Esophagus muscularis mucosa (tissue), 4 donors: Measurements from ENCODE around the gene DCTPP1.

Experiments
- CTCF ChIP-seq, 3 experiments: fragments of 200-600 bp in 2 of 3; fragments of 450-650 bp in 1 of 3; sonication (generic) in 2 of 3; IDR thresholded peaks; one replicate each; pipeline ENCODE4 v1.5.1; 2017 to 2019; ENCODE audit warnings: antibody characterized with exemption in 3 of 3, mild to moderate bottlenecking in 2 of 3, moderate library complexity in 1 of 3
- EP300 ChIP-seq: sonication (generic); formaldehyde crosslinking; IDR thresholded peaks from one replicate; pipeline ENCODE4 v1.6.1; 2017; ENCODE audit warnings: antibody characterized with exemption
- POLR2A ChIP-seq: fragments of 450-650 bp; IDR thresholded peaks from one replicate; pipeline ENCODE4 v1.6.1; 2017; ENCODE audit warnings: antibody characterized with exemption, moderate library complexity, mild to moderate bottlenecking, low read depth

- no peak for TF ChIP-seq POLR2A
- no peak for TF ChIP-seq CTCF (IDR thresholded peaks at IDR 0.05)
- TF ChIP-seq EP300 = no peak
Measured at GRCh38 chr16:30474684-30475083, 44.9 kb upstream of the DCTPP1 start.
